ENCODE measurements around the gene OXCT1.

DNA sequence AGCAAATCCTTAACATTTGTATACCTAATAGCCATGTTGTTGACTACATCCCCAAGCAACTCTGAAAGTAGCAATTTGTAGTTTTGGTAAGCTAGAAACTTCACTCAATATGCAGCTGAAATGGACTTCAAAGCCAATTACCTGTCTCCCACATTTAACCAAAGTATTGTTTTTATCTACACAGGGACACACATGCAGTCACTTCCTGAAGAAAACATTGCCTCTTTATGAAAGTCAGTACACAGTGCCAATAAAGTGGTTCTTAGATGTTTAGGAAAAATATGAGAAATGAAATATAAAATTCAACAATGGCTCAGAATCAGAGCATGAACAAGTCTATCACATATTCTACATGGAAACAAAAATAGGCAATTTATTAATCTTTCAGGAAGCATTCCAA is 49.2 kb downstream of the OXCT1 start:
- no peak for TF ChIP-seq EZH2phosphoT487 (IDR thresholded peaks at IDR 0.05; ENCODE audit: insufficient read depth, low read depth)
- no peak for TF ChIP-seq EZH2 (IDR thresholded peaks at IDR 0.05; ENCODE audit: insufficient read depth, poor library complexity, severe bottlenecking)

Data from GM23248 (cell line).